IPS DF 4.7 (cell line): Measurements from ENCODE around the gene NVL.

Experiments used
- DNase-seq: peaks from one replicate; pipeline ENCODE4 v3.0.0-alpha.2; 2013; ENCODE audit warnings: low spot score; ENCODE audit errors: extremely low read depth

Gene NVL

GRCh38 chr1:224287714-224288113 is 42.3 kb downstream of the NVL start:
- no peak for DNase-seq

DNA sequence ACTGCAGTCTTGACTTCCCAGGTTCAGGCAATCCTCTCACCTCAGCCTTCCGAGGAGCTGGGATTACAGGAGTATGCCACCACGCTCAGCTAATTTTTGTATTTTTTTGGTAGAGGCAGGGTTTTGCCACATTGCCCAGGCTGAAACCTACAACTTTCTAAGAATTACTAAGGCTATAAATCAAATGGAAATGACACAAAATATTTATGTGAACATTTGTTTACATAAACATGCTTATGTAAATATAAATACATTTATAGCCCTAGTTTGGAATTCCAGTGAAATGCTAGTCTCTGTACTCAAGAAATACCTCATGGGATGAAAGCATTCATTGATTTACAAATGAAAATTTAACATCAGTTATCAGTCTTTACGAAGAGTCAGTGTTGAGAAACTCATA is 47.8 kb downstream of the NVL start:
- DNase-seq = no peak

DNA sequence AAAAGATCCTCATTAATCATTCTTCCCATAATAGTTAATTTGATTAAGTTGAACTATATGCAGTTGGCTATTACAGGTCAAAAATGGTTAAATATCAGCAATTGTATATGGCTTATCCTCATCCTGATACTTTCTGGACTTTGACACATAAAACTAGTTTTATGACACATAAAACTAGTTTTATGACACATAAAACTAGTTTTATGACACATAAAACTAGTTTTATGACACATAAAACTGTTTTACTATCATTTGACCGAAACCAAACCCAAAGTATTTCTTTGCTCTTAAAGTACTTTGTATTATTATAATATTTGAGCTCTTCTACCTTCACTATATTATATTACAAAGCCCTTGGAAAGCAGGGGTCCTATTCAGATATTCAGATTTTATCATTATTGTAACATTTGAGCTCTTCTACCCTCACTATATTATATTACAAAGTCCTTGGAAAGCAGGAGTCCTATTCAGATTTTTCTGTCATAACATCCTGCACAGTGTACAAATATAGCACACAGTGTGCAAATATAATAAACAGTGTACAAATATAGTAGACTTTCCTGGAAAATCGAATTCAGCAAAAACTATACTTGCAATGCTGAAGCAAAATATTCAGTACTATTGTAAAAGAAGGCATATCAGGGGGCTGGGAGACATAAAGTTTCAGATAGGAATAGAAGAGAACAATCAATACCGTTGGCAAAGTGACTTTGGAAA is 53.0 kb downstream of the NVL start:
- DNase-seq = no peak

DNA sequence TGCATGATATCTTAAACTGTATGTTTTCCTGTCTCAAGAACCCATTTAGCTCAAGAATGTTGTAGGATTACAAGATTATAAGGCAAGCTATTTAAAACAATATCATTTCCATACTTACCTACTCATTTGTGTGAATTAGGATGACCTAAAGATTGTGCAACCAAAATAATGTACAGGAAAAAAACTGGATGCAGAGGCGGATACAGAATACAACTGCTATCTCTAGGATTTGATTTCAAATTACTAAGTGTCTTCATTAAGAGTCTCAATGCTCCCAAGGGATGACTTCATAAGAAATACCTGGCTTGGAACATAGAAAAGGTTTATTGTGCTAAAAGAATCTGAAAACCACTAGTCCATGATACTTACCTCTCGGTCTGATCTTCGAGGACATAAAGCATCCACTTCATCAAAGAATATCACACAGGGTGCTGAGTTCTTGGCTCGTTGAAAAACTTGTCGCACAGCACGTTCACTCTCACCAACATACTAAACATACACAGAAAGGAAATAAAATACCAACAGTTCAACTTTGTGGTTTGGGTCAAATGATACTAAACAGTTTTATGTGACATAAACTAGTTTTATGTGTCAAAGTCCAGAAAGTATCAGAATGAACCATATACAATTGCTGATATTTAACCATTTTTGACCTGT is 54.9 kb downstream of the NVL start:
- DNase-seq = no peak

DNA sequence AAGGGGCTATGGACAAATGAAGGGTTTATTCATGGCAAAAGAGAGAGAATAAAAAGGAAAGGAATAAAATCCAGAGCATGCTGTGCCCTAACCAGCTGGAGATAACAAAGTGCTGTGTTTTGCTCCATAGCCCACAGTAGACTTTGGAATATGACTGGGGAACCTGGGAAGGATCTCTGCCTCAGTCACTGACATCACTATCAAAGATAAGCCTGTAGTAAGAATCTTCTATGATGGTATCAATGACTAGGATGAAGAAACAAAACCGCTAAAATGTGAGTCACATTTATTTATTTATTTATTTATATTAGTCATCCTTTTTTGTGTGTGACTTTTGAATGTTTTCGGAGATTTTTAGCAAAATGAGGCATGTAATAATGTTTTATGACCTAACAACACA is 56.3 kb downstream of the NVL start:
- DNase-seq = no peak

DNA sequence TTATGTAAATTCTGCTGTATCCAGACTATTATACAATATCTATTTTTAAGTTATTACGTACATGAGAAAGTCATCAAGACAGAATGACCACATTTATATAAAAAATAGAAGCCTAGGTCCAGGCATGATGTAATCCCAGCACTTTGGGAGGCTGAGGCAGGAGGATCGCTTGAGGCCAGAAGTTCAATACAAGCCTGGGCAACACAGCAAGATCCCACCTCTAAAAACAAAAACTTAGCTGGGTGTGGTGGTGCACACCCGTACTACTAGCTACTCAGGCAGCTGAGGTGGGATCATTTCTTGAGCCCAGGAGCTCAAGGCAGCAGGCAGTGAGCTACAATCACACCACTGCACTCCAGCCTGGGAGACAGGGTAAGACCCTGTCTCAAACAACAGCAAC is 58.9 kb downstream of the NVL start:
- no peak for DNase-seq

DNA sequence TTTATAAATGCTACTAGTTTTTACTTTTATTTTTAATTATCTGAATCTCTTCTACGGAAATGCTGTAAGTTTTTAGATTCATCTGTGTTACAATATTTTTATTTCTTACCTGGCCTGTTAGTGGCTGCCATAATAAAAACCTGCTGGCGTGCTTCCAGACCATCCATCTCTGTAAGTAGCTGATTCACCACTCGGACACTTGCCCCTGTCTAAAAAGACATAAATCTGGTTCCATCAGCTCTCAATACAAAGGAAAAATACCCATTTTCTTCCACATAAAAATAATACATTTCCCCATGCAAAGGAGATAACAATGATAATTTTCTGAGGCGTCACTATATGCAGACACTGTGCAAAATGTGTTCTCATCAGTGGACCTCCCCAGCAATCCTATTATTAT is 62.0 kb downstream of the NVL start:
- no peak for DNase-seq

- no peak for DNase-seq
Observed at GRCh38 chr1:224266915-224267856, 62.8 kb downstream of the NVL start.

- no peak for DNase-seq
Observed at GRCh38 chr1:224266105-224266914, 63.7 kb downstream of the NVL start.

DNA sequence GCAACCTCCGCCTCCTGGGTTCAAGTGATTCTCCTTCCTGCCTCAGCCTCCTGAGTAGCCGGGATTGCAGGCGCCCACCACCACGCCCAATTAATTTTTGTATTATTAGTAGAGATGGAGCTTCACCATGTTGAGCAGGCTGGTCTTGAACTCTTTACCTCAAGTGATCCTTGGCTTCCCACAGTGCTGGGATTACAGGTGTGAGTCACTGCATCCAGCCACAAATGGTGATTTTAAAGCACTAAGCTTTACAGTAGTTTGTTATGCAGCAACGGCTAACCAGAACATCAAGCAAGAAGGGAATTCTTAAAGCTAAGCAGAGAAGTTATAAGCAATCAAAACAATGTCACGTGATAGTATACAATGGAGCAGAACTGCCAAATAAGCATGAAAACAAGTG is 65.7 kb downstream of the NVL start:
- DNase-seq = no peak

DNA sequence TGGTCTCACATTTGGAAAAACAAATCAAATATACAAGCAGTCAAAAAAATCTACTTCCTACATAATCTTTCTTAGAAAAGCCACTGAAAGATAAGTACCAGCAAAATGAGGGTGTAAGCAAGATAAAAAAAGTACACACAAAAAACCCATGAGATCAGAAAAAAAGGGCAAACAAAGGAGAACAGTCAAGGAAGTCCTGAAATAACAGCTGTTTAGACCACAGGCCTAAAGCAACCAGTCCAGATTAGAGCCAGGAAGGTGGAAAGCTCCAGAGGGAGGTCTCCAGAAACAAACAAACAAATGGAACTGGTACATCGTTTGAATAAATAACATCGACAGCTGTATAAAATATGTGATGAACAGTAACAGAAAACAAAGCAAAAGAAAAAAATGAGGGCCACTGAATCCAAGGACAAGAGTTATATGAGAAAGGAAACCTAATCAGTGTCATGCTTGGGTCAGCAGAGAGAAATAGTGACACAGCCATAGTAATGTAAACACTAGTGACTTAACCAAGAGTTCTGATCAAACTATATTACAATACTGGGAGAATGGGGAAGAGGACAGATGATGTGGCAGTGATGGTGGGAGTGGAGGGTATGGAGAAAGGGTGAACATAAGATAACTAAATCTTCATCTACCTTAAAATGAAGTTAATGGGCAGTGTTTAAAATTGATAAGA is 67.5 kb downstream of the NVL start:
- no peak for DNase-seq

GRCh38 chr1:224259986-224260385 is 70.0 kb downstream of the NVL start:
- no peak for DNase-seq

DNA sequence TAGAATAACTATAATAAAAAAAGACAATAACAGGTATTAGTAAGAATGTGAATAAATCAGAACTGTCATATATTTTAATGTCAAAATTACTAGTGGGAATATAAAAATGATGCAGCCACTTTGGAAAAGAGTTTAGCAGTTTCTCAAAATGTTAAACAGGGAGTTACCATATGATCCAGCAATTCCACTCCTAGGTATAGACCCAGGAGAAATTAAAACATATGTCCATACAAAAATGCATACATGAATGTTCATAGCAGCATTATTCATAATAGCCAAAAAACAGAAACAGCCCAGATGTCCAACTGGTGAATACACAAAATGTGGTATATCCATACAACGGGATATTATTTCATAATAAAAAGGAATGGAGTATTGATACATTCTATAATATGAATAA is 71.6 kb downstream of the NVL start:
- no peak for DNase-seq

- DNase-seq = no peak
Observed at GRCh38 chr1:224256640-224257039, 73.3 kb downstream of the NVL start.

DNA sequence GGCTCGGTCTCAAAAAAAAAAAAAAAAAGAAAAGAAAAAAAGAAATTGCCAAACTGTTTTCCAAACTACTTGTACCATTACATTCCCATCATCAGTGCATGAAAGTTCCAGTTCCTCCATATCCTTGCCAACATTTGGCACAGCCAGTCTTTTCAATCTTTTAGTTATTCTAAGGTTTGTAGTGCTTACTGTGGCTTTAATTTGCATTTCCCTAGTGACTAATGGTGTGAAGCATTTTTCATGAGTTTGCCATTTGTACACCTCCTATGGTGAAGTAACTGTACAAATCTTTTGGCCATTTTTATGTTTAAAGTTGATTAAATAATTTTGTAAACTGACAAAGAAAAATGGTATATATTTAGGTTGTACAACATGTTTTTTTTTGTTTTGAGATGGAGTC is 76.3 kb downstream of the NVL start:
- DNase-seq = no peak

- DNase-seq = no peak
Observed at GRCh38 chr1:224252479-224252878, 77.5 kb downstream of the NVL start.

DNA sequence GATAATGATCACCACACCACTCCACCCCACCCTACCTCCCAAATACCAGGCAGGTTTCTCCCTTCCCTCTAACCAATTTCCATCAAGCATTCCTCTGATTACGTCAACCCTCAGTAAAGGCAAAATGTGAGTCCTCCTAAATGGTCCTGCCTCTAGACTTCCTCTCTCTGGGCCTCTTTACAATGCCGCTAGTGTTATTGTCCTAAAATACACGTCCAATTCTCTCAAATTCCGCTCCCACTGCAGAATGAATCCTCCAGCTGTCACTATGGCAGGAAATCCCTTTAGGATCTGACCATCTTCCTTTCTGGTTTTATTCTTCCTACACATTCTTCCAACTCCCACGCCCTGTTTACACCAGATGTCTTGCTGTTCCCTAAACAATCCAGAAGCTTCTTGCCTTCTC is 78.2 kb downstream of the NVL start:
- DNase-seq = no peak

- DNase-seq = no peak
Observed at GRCh38 chr1:224245188-224245587, 84.8 kb downstream of the NVL start.

DNA sequence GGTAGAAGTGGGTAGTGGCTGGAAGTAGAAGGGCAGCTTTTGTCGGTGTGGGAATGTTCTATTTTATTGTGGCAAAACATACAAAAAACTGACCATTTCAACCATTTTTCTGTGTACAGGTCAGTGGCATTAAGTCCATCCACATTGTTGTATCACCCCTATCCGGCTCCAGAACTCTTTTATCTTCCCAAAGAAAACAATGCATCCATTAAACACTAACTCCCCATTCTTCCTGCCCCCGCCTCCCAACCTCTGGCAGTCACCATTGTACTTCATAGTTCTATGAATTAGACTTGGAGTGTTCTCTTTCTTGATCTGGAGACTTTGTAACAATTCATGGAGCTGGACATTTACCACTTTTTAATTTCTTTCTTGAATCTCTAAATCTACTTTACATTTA is 91.2 kb downstream of the NVL start:
- DNase-seq = no peak

GRCh38 chr1:224238212-224238611 is 91.8 kb downstream of the NVL start:
- no peak for DNase-seq
